GM21360 (cell line): ENCODE data around the gene GLIPR1L2.

Experiments
- ATAC-seq: cut with Tn5 transposase; IDR thresholded peaks from one replicate; pipeline ENCODE4 v1.9.1; 2021; ENCODE audit warnings: mild to moderate bottlenecking, moderate library complexity; ENCODE audit not compliant: unreplicated experiment

The GLIPR1L2 gene

GRCh38 chr12:75471902-75472890, 81.3 kb downstream of the GLIPR1L2 start:
- no peak for ATAC-seq

GRCh38 chr12:75474116-75474515, 83.2 kb downstream of the GLIPR1L2 start:
- no peak for ATAC-seq

DNA sequence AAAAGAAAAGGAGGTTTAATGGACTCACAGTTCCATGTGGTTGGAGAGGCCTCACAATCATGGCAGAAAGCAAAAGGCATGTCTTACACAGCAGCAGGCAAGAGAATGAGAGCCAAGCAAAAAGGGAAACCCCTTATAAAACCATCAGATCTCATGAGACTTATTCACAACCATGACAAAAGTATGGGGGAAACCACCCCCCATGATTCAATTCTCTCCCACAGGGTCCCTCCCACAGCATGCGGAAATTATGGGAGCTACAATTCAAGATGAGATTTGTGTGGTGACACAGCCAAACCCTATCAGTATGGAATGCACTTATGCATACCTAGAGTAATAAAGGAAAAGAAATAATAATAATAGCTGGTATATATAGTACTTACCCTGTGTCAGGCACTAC, 85.2 kb downstream of the GLIPR1L2 start:
- ATAC-seq: no peak

- no peak for ATAC-seq
These were observed 86.2 kb downstream of the GLIPR1L2 start for GRCh38 chr12:75477137-75477536.

DNA sequence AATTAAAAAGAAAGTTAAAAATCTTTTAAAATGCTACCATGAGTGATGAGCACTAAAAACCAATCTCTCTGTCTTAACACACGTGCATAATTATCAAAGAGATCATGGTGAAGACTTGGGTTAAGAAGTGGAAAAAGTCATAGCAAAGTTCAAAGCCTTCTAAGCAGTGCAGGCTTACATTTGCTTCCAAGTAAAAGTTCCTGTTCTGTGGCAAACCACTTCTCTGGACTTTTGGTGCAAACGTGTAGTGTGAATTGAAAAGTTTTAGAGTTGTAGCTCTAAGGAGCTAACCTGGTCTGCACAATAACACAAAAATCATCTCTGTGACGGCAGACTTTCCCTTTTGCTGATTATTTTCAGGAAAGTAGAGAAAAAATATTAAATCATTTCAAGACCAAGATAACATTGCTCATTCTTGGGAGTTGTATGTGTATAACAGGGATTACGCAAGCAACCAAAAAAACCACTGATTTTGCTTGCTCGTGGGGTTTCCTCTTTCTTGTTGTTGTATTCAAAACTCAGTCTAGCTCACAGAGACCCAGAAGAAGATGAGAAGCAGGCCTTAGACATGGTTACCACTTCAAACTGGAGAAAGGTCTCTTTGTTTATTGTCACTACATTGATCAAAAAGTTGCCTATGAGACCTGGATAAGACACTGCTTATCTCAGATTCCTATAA, 87.4 kb downstream of the GLIPR1L2 start:
- ATAC-seq: no peak

DNA sequence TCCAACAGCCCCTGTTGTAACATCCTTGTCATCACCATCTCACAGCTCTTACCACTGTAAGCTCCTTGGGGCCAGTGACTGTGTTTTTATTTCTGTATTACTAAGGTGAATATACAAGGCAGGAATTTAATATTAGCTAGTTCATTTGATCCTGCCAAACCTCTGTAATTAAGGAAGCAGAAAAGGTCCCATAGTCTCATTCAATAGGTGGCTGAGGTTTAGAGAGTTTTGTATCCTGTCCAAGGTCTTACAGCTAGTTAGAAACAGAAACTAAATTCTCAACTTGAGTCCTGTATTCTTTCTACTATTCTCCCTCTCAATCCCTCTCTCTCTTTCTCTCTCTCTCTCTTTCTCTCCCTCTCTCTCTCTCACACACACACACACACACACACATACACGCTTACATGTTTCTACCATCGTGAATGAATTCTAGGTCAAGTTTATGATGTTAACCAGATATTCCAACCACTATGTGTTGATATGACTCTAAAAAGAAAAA, 89.1 kb downstream of the GLIPR1L2 start:
- ATAC-seq: peak; percentile 41

DNA sequence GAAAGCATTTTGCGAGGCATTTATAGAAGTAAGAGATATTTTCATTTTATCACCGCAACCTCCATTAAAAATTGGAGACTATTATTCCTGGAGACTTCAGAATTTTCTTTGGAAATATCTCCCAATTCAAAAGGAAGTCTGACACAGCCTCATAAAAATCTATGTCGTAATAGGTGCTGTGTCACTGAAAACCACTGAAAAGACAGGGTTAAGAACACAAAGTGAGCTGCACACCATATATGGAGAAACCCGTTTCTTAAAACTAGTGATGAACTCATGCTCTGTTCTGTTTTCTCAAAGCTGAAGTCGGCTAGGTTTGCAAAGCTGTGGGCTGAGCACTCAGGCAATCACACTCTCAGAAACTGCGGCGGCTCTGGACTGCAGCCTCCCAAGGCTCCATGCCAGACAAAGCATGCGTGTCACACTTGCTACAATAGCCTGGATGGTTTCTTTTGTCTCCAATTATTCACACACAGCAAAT, 89.6 kb downstream of the GLIPR1L2 start, which contains the start of gene GLIPR1:
GLIPR1 (plus strand) TSS at position 287 of the 481 bp plus-strand sequence; CDS start at position 413, 126 bp downstream.
- peak; percentile 93 for ATAC-seq

- peak; percentile 9 for ATAC-seq
These were observed 90.3 kb downstream of the GLIPR1L2 start for GRCh38 chr12:75481013-75481705.

- ATAC-seq: no peak
These were observed 90.9 kb downstream of the GLIPR1L2 start for GRCh38 chr12:75481774-75482173.
